ENCODE data around the gene MCM5. TPM values are rescaled to one million over a fixed set of nuclear protein-coding genes. Genes with fewer than 3 reads are reported as not detected.
A peak's percentile ranks its signal among the peaks of the same experiment; 100 is the strongest.

The MCM5 gene
- total and polyA plus RNA-seq, 4 donors = 6.7 to 104 (median 8.8) TPM

- Histone ChIP-seq H3K4me3 (ENCODE audit: low read depth in 1 of 3, low read length in 3 of 3) (peak overlapping the region; percentile 41 to 55 (median 49)), H3K4me1 (ENCODE audit: control insufficient read depth in 4 of 4, insufficient read depth in 4 of 4, low read length in 3 of 4) (peaks cover 5 to 20% (median 16%) of the 10 kb centered on the region in 4 donors), H3K27me3 (ENCODE audit: control insufficient read depth in 4 of 4, insufficient read depth in 4 of 4, low read length in 3 of 4) (no peaks in the 10 kb centered on the region), H3K36me3 (ENCODE audit: control insufficient read depth in 4 of 4, insufficient read depth in 3 of 4, low read depth in 1 of 4, low read length in 3 of 4) (peaks cover 0 to 17% (median 6%) of the 10 kb centered on the region in 4 donors), H3K9ac (ENCODE audit: low read depth in 1 of 2, low read length in 2 of 2) (peak overlapping the region; percentile 5 to 23), H3K27ac (ENCODE audit: low read depth in 1 of 2, low read length in 2 of 2) (peak overlapping the region; percentile 45 to 58), H3K9me3 (ENCODE audit: control insufficient read depth in 4 of 4, low read length in 3 of 4) (no peaks in the 10 kb centered on the region)
- no peak for TF ChIP-seq ATF3 (IDR thresholded peaks at IDR 0.05)
- TF ChIP-seq FOXA2 (IDR thresholded peaks at IDR 0.05) = no peak
- TF ChIP-seq RXRA (IDR thresholded peaks at IDR 0.05) = peak; percentile 46 to 61
- peak; percentile 95 for TF ChIP-seq CTCF (IDR thresholded peaks at IDR 0.05; ENCODE audit: low read depth, low read length, missing input control)
- TF ChIP-seq RAD21 (IDR thresholded peaks at IDR 0.05) = peak; percentile 98 to 99
- no peak for TF ChIP-seq NR2F2 (IDR thresholded peaks at IDR 0.05)
- peak; percentile 49 to 70 for TF ChIP-seq HNF4A (conservative IDR thresholded peaks at IDR 0.05)
- no peak for TF ChIP-seq FOXA1 (IDR thresholded peaks at IDR 0.05)
- peak; percentile 47 for TF ChIP-seq SP1 (IDR thresholded peaks at IDR 0.05)
- peak; percentile 89 for DNase-seq (ENCODE audit: low spot score)
- 2% methylated on average over 47 of the region's 47 CpGs for WGBS
Measured at GRCh38 chr22:35350539-35351503, 49.1 kb upstream of the MCM5 start.

GRCh38 chr22:35352214-35353111, 47.5 kb upstream of the MCM5 start:
- Histone ChIP-seq H3K36me3 (ENCODE audit: control insufficient read depth in 4 of 4, insufficient read depth in 3 of 4, low read depth in 1 of 4, low read length in 3 of 4) (peaks cover 0 to 6% (median 2%) of the 10 kb centered on the region in 4 donors), H3K27ac (ENCODE audit: low read depth in 1 of 2, low read length in 2 of 2) (peak overlapping the region; percentile 26 to 50), H3K27me3 (ENCODE audit: control insufficient read depth in 4 of 4, insufficient read depth in 4 of 4, low read length in 3 of 4) (no peaks in the 10 kb centered on the region), H3K4me1 (ENCODE audit: control insufficient read depth in 4 of 4, insufficient read depth in 4 of 4, low read length in 3 of 4) (peaks cover 5 to 20% (median 16%) of the 10 kb centered on the region in 4 donors), H3K9ac (ENCODE audit: low read depth in 1 of 2, low read length in 2 of 2) (no peak overlapping the region), H3K9me3 (ENCODE audit: control insufficient read depth in 4 of 4, low read length in 3 of 4) (no peaks in the 10 kb centered on the region), H3K4me3 (ENCODE audit: low read depth in 1 of 3, low read length in 3 of 3) (no peak overlapping the region)
- 56% methylated on average over 19 of the region's 19 CpGs for WGBS
- DNase-seq (ENCODE audit: low spot score) = no peak
- no peak for TF ChIP-seq HNF4G (IDR thresholded peaks at IDR 0.05)
- TF ChIP-seq REST (IDR thresholded peaks at IDR 0.05) = no peak
- TF ChIP-seq YY1 (IDR thresholded peaks at IDR 0.05) = no peak
- TF ChIP-seq HNF4A (conservative IDR thresholded peaks at IDR 0.05) = peak; percentile 35 to 71
- no peak for TF ChIP-seq EGR1 (IDR thresholded peaks at IDR 0.05; ENCODE audit: low read depth in 2 of 2)
- TF ChIP-seq CTCF (IDR thresholded peaks at IDR 0.05; ENCODE audit: low read depth, low read length, missing input control) = peak; percentile 31
- TF ChIP-seq RAD21 (IDR thresholded peaks at IDR 0.05) = peak; percentile 18 to 54
- peak; percentile 10 to 23 for TF ChIP-seq RXRA (IDR thresholded peaks at IDR 0.05)
- no peak for TF ChIP-seq SP1 (IDR thresholded peaks at IDR 0.05)
- TF ChIP-seq JUND (IDR thresholded peaks at IDR 0.05) = no peak
- no peak for TF ChIP-seq ATF3 (IDR thresholded peaks at IDR 0.05)
- no peak for TF ChIP-seq MAX (IDR thresholded peaks at IDR 0.05)
- no peak for TF ChIP-seq ZBTB33 (IDR thresholded peaks at IDR 0.05)
- TF ChIP-seq TAF1 (conservative IDR thresholded peaks at IDR 0.05) = no peak
- no peak for TF ChIP-seq FOXA1 (IDR thresholded peaks at IDR 0.05)
- TF ChIP-seq NR2F2 (IDR thresholded peaks at IDR 0.05) = no peak

Measured in liver (tissue), 9 donors.